Gastrocnemius medialis (tissue), 4 donors: ENCODE results near the gene SLC34A2.

Source experiments
- POLR2A ChIP-seq, 2 donors: fragments of 450-650 bp; IDR thresholded peaks; one replicate each; pipeline ENCODE4 v1.6.1; 2017; ENCODE audit warnings: antibody characterized with exemption in 2 of 2, mild to moderate bottlenecking in 2 of 2, moderate library complexity in 2 of 2
- TF ChIP-seq, protein P1 (sequence below), 5 experiments: fragments of 450-650 bp in 3 of 5; fragments of 200-600 bp in 2 of 5; sonication (generic) in 2 of 5; IDR thresholded peaks in 4 of 5; conservative IDR thresholded peaks in 1 of 5; 1 replicate in 4 of 5; 2 replicates in 1 of 5; pipeline ENCODE4 v1.5.1; 2016 to 2019; ENCODE audit warnings: antibody characterized with exemption in 5 of 5, mild to moderate bottlenecking in 3 of 5, moderate library complexity in 3 of 5

DNA sequence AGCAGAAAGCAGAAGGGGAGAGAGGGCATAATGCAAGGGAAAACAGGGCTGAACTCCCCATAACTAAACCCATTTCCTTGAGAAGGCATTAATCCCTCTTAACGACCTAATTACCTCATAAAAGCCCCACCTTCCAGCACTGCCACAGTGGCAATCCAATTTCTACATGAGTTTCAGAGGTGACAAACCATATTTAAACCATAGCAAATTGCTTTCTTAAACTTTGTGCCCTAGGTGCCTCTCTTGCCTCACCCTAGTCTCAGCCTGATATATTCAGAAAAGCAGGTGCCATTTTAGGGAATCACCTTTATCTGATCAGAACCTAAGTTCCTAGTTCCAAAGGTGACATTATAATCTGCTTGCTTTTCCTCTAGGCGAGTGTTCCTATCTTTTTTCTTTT lies 48.9 kb downstream of the SLC34A2 start:
- TF ChIP-seq, protein P1, sequence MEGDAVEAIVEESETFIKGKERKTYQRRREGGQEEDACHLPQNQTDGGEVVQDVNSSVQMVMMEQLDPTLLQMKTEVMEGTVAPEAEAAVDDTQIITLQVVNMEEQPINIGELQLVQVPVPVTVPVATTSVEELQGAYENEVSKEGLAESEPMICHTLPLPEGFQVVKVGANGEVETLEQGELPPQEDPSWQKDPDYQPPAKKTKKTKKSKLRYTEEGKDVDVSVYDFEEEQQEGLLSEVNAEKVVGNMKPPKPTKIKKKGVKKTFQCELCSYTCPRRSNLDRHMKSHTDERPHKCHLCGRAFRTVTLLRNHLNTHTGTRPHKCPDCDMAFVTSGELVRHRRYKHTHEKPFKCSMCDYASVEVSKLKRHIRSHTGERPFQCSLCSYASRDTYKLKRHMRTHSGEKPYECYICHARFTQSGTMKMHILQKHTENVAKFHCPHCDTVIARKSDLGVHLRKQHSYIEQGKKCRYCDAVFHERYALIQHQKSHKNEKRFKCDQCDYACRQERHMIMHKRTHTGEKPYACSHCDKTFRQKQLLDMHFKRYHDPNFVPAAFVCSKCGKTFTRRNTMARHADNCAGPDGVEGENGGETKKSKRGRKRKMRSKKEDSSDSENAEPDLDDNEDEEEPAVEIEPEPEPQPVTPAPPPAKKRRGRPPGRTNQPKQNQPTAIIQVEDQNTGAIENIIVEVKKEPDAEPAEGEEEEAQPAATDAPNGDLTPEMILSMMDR (IDR thresholded peaks at IDR 0.05 in 4 of 5, conservative IDR thresholded peaks at IDR 0.05 in 1 of 5) = no peak
- no peak for TF ChIP-seq POLR2A (IDR thresholded peaks at IDR 0.05)
